ENCODE data around the gene RPL10A. TPM values are rescaled to one million over a fixed set of nuclear protein-coding genes. Genes with fewer than 3 reads are reported as not detected.

RPL10A gene
- total and polyA plus RNA-seq, 2 of the 13 experiments (the other 11 are each of a cell fraction or from before 2014, with no cell fraction given): 1,854 to 2,726 TPM

DNA sequence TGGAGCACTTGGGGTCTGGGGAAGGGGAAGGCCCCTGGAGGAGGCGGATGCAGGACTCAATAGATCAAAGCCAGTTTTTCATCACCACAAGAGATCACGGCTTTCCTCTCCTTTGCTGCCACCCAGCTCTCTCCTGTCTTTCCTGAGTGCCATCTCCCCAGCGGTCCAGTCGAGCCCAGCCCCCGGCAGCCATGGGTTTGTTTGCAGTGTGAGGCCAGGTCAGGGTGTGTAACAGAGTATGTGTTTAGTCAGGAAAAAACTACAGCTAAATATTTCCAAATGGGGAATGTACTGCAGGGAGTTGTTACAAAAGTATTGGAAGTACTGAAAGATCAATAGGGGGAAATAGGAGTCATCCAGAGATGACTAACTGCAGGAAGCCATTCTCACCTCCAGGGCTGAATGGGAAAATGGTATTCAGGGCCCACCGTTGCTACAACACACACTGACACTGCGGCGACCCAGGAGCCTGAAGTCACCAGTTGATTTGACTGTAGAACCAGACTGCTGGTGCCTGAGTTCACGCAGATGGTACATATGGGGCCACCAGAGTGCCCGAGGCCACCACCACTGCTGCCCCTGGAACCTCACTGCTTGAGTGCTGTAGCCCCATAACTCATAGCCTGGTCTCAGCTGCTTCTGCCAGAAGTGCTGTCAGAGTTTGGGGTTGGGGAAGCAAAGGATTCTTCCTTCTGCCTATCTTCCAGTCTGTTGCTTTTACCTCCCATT lies 39.6 kb upstream of the RPL10A start (continued):
- no peak for TF ChIP-seq DNMT1 (CRISPR knock-in tag; IDR thresholded peaks at IDR 0.05)
- TF ChIP-seq ZBTB7A (CRISPR knock-in tag; IDR thresholded peaks at IDR 0.05): no peak
- no peak for TF ChIP-seq MEIS1 (CRISPR knock-in tag; IDR thresholded peaks at IDR 0.05; ENCODE audit: borderline replicate concordance)
- TF ChIP-seq GABPB1 (CRISPR knock-in tag; IDR thresholded peaks at IDR 0.05): no peak
- 0 out of 4 replicates have a peak, but pooled peaks of 1 of the 2 experiments have one; percentile 22 for TF ChIP-seq KLF16 (CRISPR knock-in tag; IDR thresholded peaks at IDR 0.05)
- TF ChIP-seq ZNF232 (CRISPR knock-in tag; IDR thresholded peaks at IDR 0.05; ENCODE audit: borderline replicate concordance): 0 out of 2 replicates have a peak, but pooled peaks have one; percentile 29
- TF ChIP-seq, protein P1, sequence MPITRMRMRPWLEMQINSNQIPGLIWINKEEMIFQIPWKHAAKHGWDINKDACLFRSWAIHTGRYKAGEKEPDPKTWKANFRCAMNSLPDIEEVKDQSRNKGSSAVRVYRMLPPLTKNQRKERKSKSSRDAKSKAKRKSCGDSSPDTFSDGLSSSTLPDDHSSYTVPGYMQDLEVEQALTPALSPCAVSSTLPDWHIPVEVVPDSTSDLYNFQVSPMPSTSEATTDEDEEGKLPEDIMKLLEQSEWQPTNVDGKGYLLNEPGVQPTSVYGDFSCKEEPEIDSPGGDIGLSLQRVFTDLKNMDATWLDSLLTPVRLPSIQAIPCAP (CRISPR knock-in tag; IDR thresholded peaks at IDR 0.05; ENCODE audit: low read depth): no peak
- peak; percentile 90 for TF ChIP-seq GATAD2A (CRISPR knock-in tag; IDR thresholded peaks at IDR 0.05)
- peak; percentile 40; the same call in 1 of the 2 replicates for TF ChIP-seq TCF7 (IDR thresholded peaks at IDR 0.05; ENCODE audit: low read depth)
- no peak for TF ChIP-seq ZNF768 (CRISPR knock-in tag; IDR thresholded peaks at IDR 0.05)
- TF ChIP-seq ZNF550 (CRISPR knock-in tag; IDR thresholded peaks at IDR 0.05; ENCODE audit: borderline replicate concordance): no peak
- TF ChIP-seq MBNL3 (CRISPR knock-in tag; conservative IDR thresholded peaks at IDR 0.05): no peak
- TF ChIP-seq PHF20 (CRISPR knock-in tag; IDR thresholded peaks at IDR 0.05): no peak
- peak; percentile 81 for TF ChIP-seq TBX2 (CRISPR knock-in tag; IDR thresholded peaks at IDR 0.05; ENCODE audit: borderline replicate concordance)
- peak; percentile 14; the same call in 1 of the 2 replicates for TF ChIP-seq STAG1 (CRISPR knock-in tag; IDR thresholded peaks at IDR 0.05)
- no peak for TF ChIP-seq ELF1 (CRISPR knock-in tag; IDR thresholded peaks at IDR 0.05)
- TF ChIP-seq ZNF678 (CRISPR knock-in tag; IDR thresholded peaks at IDR 0.05): no peak
- TF ChIP-seq ZNF558 (CRISPR knock-in tag; IDR thresholded peaks at IDR 0.05; ENCODE audit: borderline replicate concordance): no peak
- no peak for TF ChIP-seq ZNF430 (CRISPR knock-in tag; IDR thresholded peaks at IDR 0.05)
- no peak for TF ChIP-seq BRD4 (CRISPR knock-in tag; IDR thresholded peaks at IDR 0.05)
- no peak for TF ChIP-seq MTA3 (CRISPR knock-in tag; IDR thresholded peaks at IDR 0.05)
- TF ChIP-seq, protein P2, sequence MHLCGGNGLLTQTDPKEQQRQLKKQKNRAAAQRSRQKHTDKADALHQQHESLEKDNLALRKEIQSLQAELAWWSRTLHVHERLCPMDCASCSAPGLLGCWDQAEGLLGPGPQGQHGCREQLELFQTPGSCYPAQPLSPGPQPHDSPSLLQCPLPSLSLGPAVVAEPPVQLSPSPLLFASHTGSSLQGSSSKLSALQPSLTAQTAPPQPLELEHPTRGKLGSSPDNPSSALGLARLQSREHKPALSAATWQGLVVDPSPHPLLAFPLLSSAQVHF (CRISPR knock-in tag; IDR thresholded peaks at IDR 0.05): no peak
- no peak for TF ChIP-seq SYNCRIP (IDR thresholded peaks at IDR 0.05; ENCODE audit: insufficient read depth, low read depth, low read length)
- no peak for TF ChIP-seq POLR2A (IDR thresholded peaks at IDR 0.05; ENCODE audit: insufficient read depth in 1 of 2, low read depth in 2 of 2, low read length in 2 of 2)
- TF ChIP-seq ZNF20 (CRISPR knock-in tag; IDR thresholded peaks at IDR 0.05): no peak
- no peak for TF ChIP-seq ADNP (CRISPR knock-in tag; IDR thresholded peaks at IDR 0.05)
- no peak for TF ChIP-seq ZSCAN12 (CRISPR knock-in tag; IDR thresholded peaks at IDR 0.05)
- TF ChIP-seq SRF (IDR thresholded peaks at IDR 0.05; ENCODE audit: low read depth, low read length): no peak
- TF ChIP-seq, protein P3, sequence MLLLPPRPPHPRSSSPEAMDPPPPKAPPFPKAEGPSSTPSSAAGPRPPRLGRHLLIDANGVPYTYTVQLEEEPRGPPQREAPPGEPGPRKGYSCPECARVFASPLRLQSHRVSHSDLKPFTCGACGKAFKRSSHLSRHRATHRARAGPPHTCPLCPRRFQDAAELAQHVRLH (CRISPR knock-in tag; IDR thresholded peaks at IDR 0.05; ENCODE audit: borderline replicate concordance, low read depth): 0 out of 2 replicates have a peak, but pooled peaks have one; percentile 53
- TF ChIP-seq, protein P4, sequence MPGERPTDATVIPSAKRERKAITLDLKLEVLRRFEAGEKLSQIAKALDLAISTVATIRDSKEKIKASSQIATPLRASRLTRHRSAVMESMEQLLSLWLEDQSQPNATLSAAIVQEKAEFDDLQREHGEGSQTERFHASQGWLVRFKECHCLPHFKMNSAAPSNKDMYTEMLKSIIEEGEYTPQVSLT (CRISPR knock-in tag; IDR thresholded peaks at IDR 0.05; ENCODE audit: borderline replicate concordance, low read depth): no peak
- TF ChIP-seq MAFK (conservative IDR thresholded peaks at IDR 0.05 in 1 of 2, IDR thresholded peaks at IDR 0.05 in 1 of 2; ENCODE audit: low read length in 2 of 2): peak; percentile 30 to 45; a peak in 2 of 4 replicates
- no peak for TF ChIP-seq ZNF460 (CRISPR knock-in tag; IDR thresholded peaks at IDR 0.05; ENCODE audit: borderline replicate concordance)
